Measurements from ENCODE around the gene DNAH10.

The DNAH10 gene

DNA sequence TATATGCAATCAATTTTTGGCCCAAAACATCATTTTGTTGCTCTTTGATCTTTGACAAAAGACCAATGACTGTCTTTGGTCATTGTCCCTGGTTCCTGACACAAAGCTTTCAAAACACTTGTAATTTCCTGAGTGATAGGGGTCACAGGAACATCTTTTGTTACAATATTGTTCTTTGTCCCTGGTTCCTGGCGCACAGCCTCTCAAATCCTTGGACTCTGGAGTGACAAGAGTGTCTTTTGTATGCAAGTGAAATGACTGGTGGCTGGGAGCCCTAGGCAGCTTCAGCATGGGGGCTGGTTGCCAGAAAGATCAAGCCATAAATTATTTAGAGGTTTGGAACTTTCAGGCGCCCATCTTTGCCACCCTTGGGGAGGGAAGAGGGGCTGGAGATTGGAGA lies 53.9 kb downstream of the DNAH10 start:
- TF ChIP-seq ZNF565 (CRISPR knock-in tag; conservative IDR thresholded peaks at IDR 0.05; ENCODE audit: low read depth) (no peak), CSDC2 (CRISPR knock-in tag; IDR thresholded peaks at IDR 0.05) (no peak), ZFP3 (CRISPR knock-in tag; IDR thresholded peaks at IDR 0.05) (no peak), GLIS3 (CRISPR knock-in tag; IDR thresholded peaks at IDR 0.05) (no peak), ISL1 (CRISPR knock-in tag; IDR thresholded peaks at IDR 0.05) (no peak), OSR1 (CRISPR knock-in tag; IDR thresholded peaks at IDR 0.05) (no peak), ZFP30 (CRISPR knock-in tag; IDR thresholded peaks at IDR 0.05) (no peak), ZNF70 (CRISPR knock-in tag; IDR thresholded peaks at IDR 0.05) (no peak), ARNTL (CRISPR knock-in tag; IDR thresholded peaks at IDR 0.05; ENCODE audit: borderline replicate concordance, low read depth) (no peak), ZNF8 (CRISPR knock-in tag; IDR thresholded peaks at IDR 0.05) (no peak), ZC3H10 (CRISPR knock-in tag; IDR thresholded peaks at IDR 0.05) (no peak), ESRRG (CRISPR knock-in tag; IDR thresholded peaks at IDR 0.05) (no peak), TOX (CRISPR knock-in tag; IDR thresholded peaks at IDR 0.05; ENCODE audit: borderline replicate concordance) (no peak), CREB5 (CRISPR knock-in tag; IDR thresholded peaks at IDR 0.05; ENCODE audit: low read depth) (no peak), SNAI2 (CRISPR knock-in tag; IDR thresholded peaks at IDR 0.05) (no peak)
- TF ChIP-seq, protein P1, sequence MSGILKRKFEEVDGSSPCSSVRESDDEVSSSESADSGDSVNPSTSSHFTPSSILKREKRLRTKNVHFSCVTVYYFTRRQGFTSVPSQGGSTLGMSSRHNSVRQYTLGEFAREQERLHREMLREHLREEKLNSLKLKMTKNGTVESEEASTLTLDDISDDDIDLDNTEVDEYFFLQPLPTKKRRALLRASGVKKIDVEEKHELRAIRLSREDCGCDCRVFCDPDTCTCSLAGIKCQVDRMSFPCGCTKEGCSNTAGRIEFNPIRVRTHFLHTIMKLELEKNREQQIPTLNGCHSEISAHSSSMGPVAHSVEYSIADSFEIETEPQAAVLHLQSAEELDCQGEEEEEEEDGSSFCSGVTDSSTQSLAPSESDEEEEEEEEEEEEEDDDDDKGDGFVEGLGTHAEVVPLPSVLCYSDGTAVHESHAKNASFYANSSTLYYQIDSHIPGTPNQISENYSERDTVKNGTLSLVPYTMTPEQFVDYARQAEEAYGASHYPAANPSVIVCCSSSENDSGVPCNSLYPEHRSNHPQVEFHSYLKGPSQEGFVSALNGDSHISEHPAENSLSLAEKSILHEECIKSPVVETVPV (CRISPR knock-in tag; IDR thresholded peaks at IDR 0.05), result no peak
- TF ChIP-seq, protein P2, sequence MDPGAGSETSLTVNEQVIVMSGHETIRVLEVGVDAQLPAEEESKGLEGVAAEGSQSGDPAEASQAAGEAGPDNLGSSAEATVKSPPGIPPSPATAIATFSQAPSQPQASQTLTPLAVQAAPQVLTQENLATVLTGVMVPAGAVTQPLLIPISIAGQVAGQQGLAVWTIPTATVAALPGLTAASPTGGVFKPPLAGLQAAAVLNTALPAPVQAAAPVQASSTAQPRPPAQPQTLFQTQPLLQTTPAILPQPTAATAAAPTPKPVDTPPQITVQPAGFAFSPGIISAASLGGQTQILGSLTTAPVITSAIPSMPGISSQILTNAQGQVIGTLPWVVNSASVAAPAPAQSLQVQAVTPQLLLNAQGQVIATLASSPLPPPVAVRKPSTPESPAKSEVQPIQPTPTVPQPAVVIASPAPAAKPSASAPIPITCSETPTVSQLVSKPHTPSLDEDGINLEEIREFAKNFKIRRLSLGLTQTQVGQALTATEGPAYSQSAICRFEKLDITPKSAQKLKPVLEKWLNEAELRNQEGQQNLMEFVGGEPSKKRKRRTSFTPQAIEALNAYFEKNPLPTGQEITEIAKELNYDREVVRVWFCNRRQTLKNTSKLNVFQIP (CRISPR knock-in tag; IDR thresholded peaks at IDR 0.05; ENCODE audit: borderline replicate concordance, low read depth), result no peak
- ATAC-seq, result no peak

GRCh38 chr12:123816896-123817537 lies 54.9 kb downstream of the DNAH10 start:
- no peak for ATAC-seq
- TF ChIP-seq, protein P1 (CRISPR knock-in tag; IDR thresholded peaks at IDR 0.05), result no peak
- TF ChIP-seq CREB5 (CRISPR knock-in tag; IDR thresholded peaks at IDR 0.05; ENCODE audit: low read depth) (no peak), TOX (CRISPR knock-in tag; IDR thresholded peaks at IDR 0.05; ENCODE audit: borderline replicate concordance) (no peak), ARNTL (CRISPR knock-in tag; IDR thresholded peaks at IDR 0.05; ENCODE audit: borderline replicate concordance, low read depth) (no peak), ZC3H10 (CRISPR knock-in tag; IDR thresholded peaks at IDR 0.05) (no peak), OSR1 (CRISPR knock-in tag; IDR thresholded peaks at IDR 0.05) (no peak), CSDC2 (CRISPR knock-in tag; IDR thresholded peaks at IDR 0.05) (no peak), ZFP3 (CRISPR knock-in tag; IDR thresholded peaks at IDR 0.05) (no peak), ZNF8 (CRISPR knock-in tag; IDR thresholded peaks at IDR 0.05) (no peak), PPARA (CRISPR knock-in tag; IDR thresholded peaks at IDR 0.05; ENCODE audit: borderline replicate concordance) (no peak), ESRRG (CRISPR knock-in tag; IDR thresholded peaks at IDR 0.05) (no peak), GLIS3 (CRISPR knock-in tag; IDR thresholded peaks at IDR 0.05) (no peak), BACH2 (CRISPR knock-in tag; IDR thresholded peaks at IDR 0.05; ENCODE audit: borderline replicate concordance) (no peak), RARB (CRISPR knock-in tag; IDR thresholded peaks at IDR 0.05) (no peak), ZFP30 (CRISPR knock-in tag; IDR thresholded peaks at IDR 0.05) (no peak), SNAI2 (CRISPR knock-in tag; IDR thresholded peaks at IDR 0.05) (no peak), ISL1 (CRISPR knock-in tag; IDR thresholded peaks at IDR 0.05) (no peak)
- TF ChIP-seq, protein P3, sequence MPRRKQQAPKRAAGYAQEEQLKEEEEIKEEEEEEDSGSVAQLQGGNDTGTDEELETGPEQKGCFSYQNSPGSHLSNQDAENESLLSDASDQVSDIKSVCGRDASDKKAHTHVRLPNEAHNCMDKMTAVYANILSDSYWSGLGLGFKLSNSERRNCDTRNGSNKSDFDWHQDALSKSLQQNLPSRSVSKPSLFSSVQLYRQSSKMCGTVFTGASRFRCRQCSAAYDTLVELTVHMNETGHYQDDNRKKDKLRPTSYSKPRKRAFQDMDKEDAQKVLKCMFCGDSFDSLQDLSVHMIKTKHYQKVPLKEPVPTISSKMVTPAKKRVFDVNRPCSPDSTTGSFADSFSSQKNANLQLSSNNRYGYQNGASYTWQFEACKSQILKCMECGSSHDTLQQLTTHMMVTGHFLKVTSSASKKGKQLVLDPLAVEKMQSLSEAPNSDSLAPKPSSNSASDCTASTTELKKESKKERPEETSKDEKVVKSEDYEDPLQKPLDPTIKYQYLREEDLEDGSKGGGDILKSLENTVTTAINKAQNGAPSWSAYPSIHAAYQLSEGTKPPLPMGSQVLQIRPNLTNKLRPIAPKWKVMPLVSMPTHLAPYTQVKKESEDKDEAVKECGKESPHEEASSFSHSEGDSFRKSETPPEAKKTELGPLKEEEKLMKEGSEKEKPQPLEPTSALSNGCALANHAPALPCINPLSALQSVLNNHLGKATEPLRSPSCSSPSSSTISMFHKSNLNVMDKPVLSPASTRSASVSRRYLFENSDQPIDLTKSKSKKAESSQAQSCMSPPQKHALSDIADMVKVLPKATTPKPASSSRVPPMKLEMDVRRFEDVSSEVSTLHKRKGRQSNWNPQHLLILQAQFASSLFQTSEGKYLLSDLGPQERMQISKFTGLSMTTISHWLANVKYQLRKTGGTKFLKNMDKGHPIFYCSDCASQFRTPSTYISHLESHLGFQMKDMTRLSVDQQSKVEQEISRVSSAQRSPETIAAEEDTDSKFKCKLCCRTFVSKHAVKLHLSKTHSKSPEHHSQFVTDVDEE (CRISPR knock-in tag; IDR thresholded peaks at IDR 0.05), result no peak
- TF ChIP-seq, protein P4, sequence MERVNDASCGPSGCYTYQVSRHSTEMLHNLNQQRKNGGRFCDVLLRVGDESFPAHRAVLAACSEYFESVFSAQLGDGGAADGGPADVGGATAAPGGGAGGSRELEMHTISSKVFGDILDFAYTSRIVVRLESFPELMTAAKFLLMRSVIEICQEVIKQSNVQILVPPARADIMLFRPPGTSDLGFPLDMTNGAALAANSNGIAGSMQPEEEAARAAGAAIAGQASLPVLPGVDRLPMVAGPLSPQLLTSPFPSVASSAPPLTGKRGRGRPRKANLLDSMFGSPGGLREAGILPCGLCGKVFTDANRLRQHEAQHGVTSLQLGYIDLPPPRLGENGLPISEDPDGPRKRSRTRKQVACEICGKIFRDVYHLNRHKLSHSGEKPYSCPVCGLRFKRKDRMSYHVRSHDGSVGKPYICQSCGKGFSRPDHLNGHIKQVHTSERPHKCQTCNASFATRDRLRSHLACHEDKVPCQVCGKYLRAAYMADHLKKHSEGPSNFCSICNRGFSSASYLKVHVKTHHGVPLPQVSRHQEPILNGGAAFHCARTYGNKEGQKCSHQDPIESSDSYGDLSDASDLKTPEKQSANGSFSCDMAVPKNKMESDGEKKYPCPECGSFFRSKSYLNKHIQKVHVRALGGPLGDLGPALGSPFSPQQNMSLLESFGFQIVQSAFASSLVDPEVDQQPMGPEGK (CRISPR knock-in tag; IDR thresholded peaks at IDR 0.05; ENCODE audit: borderline replicate concordance), result no peak
- TF ChIP-seq, protein P2 (CRISPR knock-in tag; IDR thresholded peaks at IDR 0.05; ENCODE audit: borderline replicate concordance, low read depth), result no peak
